PC-9 (cell line): Measurements from ENCODE around the gene CHST2. TPM values are rescaled to one million over a fixed set of nuclear protein-coding genes. Genes with fewer than 3 reads are reported as not detected.

ENCODE experiments used
- BruUV-seq: library from RNA; stranded (reverse); fragments of 400-500 nt; replicated peaks from 2 replicates; lab custom pipeline; 2021; lab: Mats Ljungman, UMichigan
- CTCF ChIA-PET: fragments of 300-600 bp; sonication (Branson Sonifier 250); formaldehyde crosslinking; loops from one replicate; lab custom pipeline; 2022; ENCODE audit warnings: antibody characterized with exemption; lab: Charles Lee
- POLR2A ChIA-PET: fragments of 300-600 bp; sonication (Branson Sonifier 250); formaldehyde crosslinking; loops from one replicate; lab custom pipeline; 2022; ENCODE audit warnings: antibody characterized with exemption; ENCODE audit not compliant: unreplicated experiment; lab: Charles Lee
- DNase-seq, 2 experiments: peaks; one replicate each; pipeline versions ENCODE4 v3.0.0 to v3.0.0-alpha.2; 2015 to 2022; ENCODE audit warnings: mixed read lengths in 1 of 2
- H2AFZ ChIP-seq: fragments of 200-600 bp; sonication (generic); 2 replicates; pipeline ENCODE4 v1.8.1; 2017; ENCODE audit warnings: antibody characterized with exemption
- H3F3A ChIP-seq: fragments of 200-600 bp; sonication (generic); 2 replicates; pipeline ENCODE4 v1.8.1; 2017; ENCODE audit warnings: antibody characterized with exemption, mild to moderate bottlenecking, low read depth; ENCODE audit not compliant: insufficient read depth
- H3K27ac ChIP-seq: fragments of 200-600 bp; sonication (generic); 2 replicates; pipeline ENCODE4 v1.6.1; 2016; ENCODE audit warnings: mixed run types
- H3K27me3 ChIP-seq: fragments of 200-600 bp; sonication (generic); 2 replicates; pipeline ENCODE4 v1.6.1; 2016; ENCODE audit warnings: low read depth, mixed run types; ENCODE audit not compliant: insufficient read depth
- H3K36me3 ChIP-seq: fragments of 200-600 bp; sonication (generic); 2 replicates; pipeline ENCODE4 v1.6.1; 2016; ENCODE audit warnings: low read depth, mixed run types
- H3K4me1 ChIP-seq: fragments of 200-600 bp; sonication (generic); replicated peaks from 2 replicates; pipeline ENCODE4 v1.6.1; 2016; ENCODE audit warnings: mixed run types; ENCODE audit not compliant: insufficient read depth
- H3K4me2 ChIP-seq: fragments of 200-600 bp; sonication (generic); 2 replicates; pipeline ENCODE4 v1.6.1; 2017; ENCODE audit warnings: mixed run types
- H3K4me3 ChIP-seq: fragments of 200-600 bp; sonication (generic); 2 replicates; pipeline ENCODE4 v1.6.1; 2016; ENCODE audit warnings: mixed run types
- H3K79me2 ChIP-seq: fragments of 200-600 bp; sonication (generic); 2 replicates; pipeline ENCODE4 v1.6.1; 2017; ENCODE audit warnings: low read depth, mixed run types
- H3K9me2 ChIP-seq: fragments of 200-600 bp; sonication (generic); 2 replicates; pipeline ENCODE4 v1.8.1; 2017; ENCODE audit warnings: mild to moderate bottlenecking; ENCODE audit not compliant: insufficient read depth
- H3K9me3 ChIP-seq: fragments of 200-600 bp; sonication (generic); 2 replicates; pipeline ENCODE4 v1.8.1; 2016; ENCODE audit warnings: low read depth; ENCODE audit not compliant: insufficient read depth
- H4K20me1 ChIP-seq: fragments of 200-600 bp; sonication (generic); 2 replicates; pipeline ENCODE4 v1.8.1; 2017; ENCODE audit not compliant: insufficient read depth
- CTCF ChIP-seq: fragments of 200-600 bp; sonication (generic); conservative IDR thresholded peaks from 2 replicates; pipeline ENCODE4 v1.6.1; 2017; ENCODE audit warnings: mixed run types, antibody characterized with exemption, mild to moderate bottlenecking, moderate library complexity
- EZH2 ChIP-seq: fragments of 200-600 bp; sonication (generic); IDR thresholded peaks from 2 replicates; pipeline ENCODE4 v1.8.0; 2017; ENCODE audit warnings: antibody characterized with exemption, low read depth
- intact Hi-C: fragments of 100-400 bp; cut with micrococcal nuclease; formaldehyde crosslinking; loops from one replicate; pipeline ENCODE4 v1.10.0; 2022; ENCODE audit not compliant: unreplicated experiment
- total RNA-seq: library from RNA; stranded (reverse); gene quantifications from 2 replicates; pipeline ENCODE4 v1.2.3, GENCODE V29; 2021

The CHST2 gene
- total RNA-seq, 1 experiment from 2014 or later = 0.15 TPM

GRCh38 chr3:143099690-143100089 is 19.9 kb upstream of the CHST2 start:
- no peaks in the 10 kb centered on the region for H3F3A ChIP-seq
- CTCF ChIA-PET = no interaction called here
- no peaks in the 10 kb centered on the region for H3K4me1 ChIP-seq
- intact Hi-C loops = no loop called here
- no peaks in the 10 kb centered on the region for H4K20me1 ChIP-seq
- H3K9me2 ChIP-seq = no peaks in the 10 kb centered on the region
- no peak overlapping the region for H3K27ac ChIP-seq
- BruUV-seq = no TSS peak
- H3K4me3 ChIP-seq = no peak overlapping the region
- H3K4me2 ChIP-seq = no peak overlapping the region
- H3K9me3 ChIP-seq = no peaks in the 10 kb centered on the region
- no peak for DNase-seq
- H2AFZ ChIP-seq = no peak overlapping the region
- H3K79me2 ChIP-seq = no peaks in the 10 kb centered on the region
- POLR2A ChIA-PET = no interaction called here
- no peak for TF ChIP-seq CTCF
- TF ChIP-seq EZH2 = no peak
- H3K36me3 ChIP-seq = no peaks in the 10 kb centered on the region
- peaks cover 12% of the 10 kb centered on the region; the same call in 1 of the 2 replicates for H3K27me3 ChIP-seq

- intact Hi-C loops = no loop called here
- Histone ChIP-seq H3K4me2 (no peak overlapping the region), H3F3A (no peaks in the 10 kb centered on the region), H3K4me3 (no peak overlapping the region), H3K9me2 (no peaks in the 10 kb centered on the region), H4K20me1 (no peaks in the 10 kb centered on the region), H3K4me1 (no peaks in the 10 kb centered on the region), H2AFZ (no peak overlapping the region), H3K9me3 (no peaks in the 10 kb centered on the region), H3K36me3 (no peaks in the 10 kb centered on the region), H3K27me3 (peaks cover 12% of the 10 kb centered on the region; the same call in 1 of the 2 replicates), H3K27ac (no peak overlapping the region), H3K79me2 (no peaks in the 10 kb centered on the region)
- BruUV-seq = no TSS peak
- CTCF ChIA-PET = no interaction called here
- no peak for DNase-seq
- TF ChIP-seq CTCF (no peak), EZH2 (no peak)
- POLR2A ChIA-PET = no interaction called here
These were observed 19.1 kb upstream of the CHST2 start for GRCh38 chr3:143100451-143100850.

- Histone ChIP-seq H2AFZ (no peak overlapping the region), H3K9me3 (no peaks in the 10 kb centered on the region), H3K27ac (no peak overlapping the region), H3K79me2 (no peaks in the 10 kb centered on the region), H3F3A (no peaks in the 10 kb centered on the region), H3K4me2 (no peak overlapping the region), H4K20me1 (no peaks in the 10 kb centered on the region), H3K4me3 (no peak overlapping the region), H3K9me2 (no peaks in the 10 kb centered on the region), H3K4me1 (no peaks in the 10 kb centered on the region), H3K36me3 (no peaks in the 10 kb centered on the region), H3K27me3 (peaks cover 13% of the 10 kb centered on the region; the same call in 1 of the 2 replicates)
- POLR2A ChIA-PET = no interaction called here
- BruUV-seq = no TSS peak
- intact Hi-C loops = no loop called here
- TF ChIP-seq EZH2 = no peak
- no peak for TF ChIP-seq CTCF
- CTCF ChIA-PET = no interaction called here
- no peak for DNase-seq
These were observed 17.7 kb upstream of the CHST2 start for GRCh38 chr3:143101792-143102381.
